CD14-positive monocyte (primary cell): ENCODE measurements around the gene ZNF385C. TPM values are rescaled to one million over a fixed set of nuclear protein-coding genes. Genes with fewer than 3 reads are reported as not detected.

Source experiments
- DNase-seq, 3 donors: peaks; one replicate each; pipeline ENCODE4 v3.0.0-alpha.2; 2011 to 2022
- H2AFZ ChIP-seq: 2 replicates; pipeline ENCODE4 v1.6.0; 2012; ENCODE audit warnings: mild to moderate bottlenecking, low read depth, low read length, inconsistent platforms; ENCODE audit not compliant: insufficient read depth, poor library complexity, severe bottlenecking
- H3K27ac ChIP-seq, 2 donors: 1 replicate in 1 of 2; 2 replicates in 1 of 2; pipeline ENCODE4 v1.5.1; 2012 to 2013; ENCODE audit warnings: low read length in 2 of 2, control low read depth in 1 of 2, inconsistent platforms in 1 of 2, low read depth in 1 of 2, mild to moderate bottlenecking in 1 of 2
- H3K27me3 ChIP-seq, 2 donors: one replicate each; pipeline versions ENCODE4 v1.6.0 to v1.6.1; 2011 to 2013; ENCODE audit warnings: low read length in 2 of 2; ENCODE audit not compliant: control insufficient read depth in 2 of 2, insufficient read depth in 2 of 2
- H3K36me3 ChIP-seq, 2 donors: replicated peaks in 1 of 2; 1 replicate in 1 of 2; 2 replicates in 1 of 2; pipeline versions ENCODE4 v1.5.1 to v1.6.1; 2012 to 2013; ENCODE audit warnings: low read length in 2 of 2, control low read depth in 1 of 2, inconsistent platforms in 1 of 2, mild to moderate bottlenecking in 1 of 2; ENCODE audit not compliant: insufficient read depth in 2 of 2, control insufficient read depth in 1 of 2
- H3K4me1 ChIP-seq, 2 donors: 1 replicate in 1 of 2; 2 replicates in 1 of 2; pipeline versions ENCODE4 v1.5.1 to v1.6.1; 2012 to 2013; ENCODE audit warnings: low read length in 2 of 2, control low read depth in 1 of 2, inconsistent platforms in 1 of 2, mild to moderate bottlenecking in 1 of 2, moderate library complexity in 1 of 2; ENCODE audit not compliant: insufficient read depth in 2 of 2, control insufficient read depth in 1 of 2
- H3K4me2 ChIP-seq: replicated peaks from 2 replicates; pipeline ENCODE3; 2012; ENCODE audit warnings: low read length, moderate library complexity, mild to moderate bottlenecking; ENCODE audit not compliant: poor library complexity, severe bottlenecking; ENCODE audit errors: extremely low read depth
- H3K4me3 ChIP-seq, 3 experiments: fragments of 200-600 bp in 1 of 3; sonication (generic) in 1 of 3; replicated peaks in 1 of 3; 1 replicate in 2 of 3; 2 replicates in 1 of 3; pipeline ENCODE4 v1.5.1; 2011 to 2013; ENCODE audit warnings: low read length in 3 of 3, mild to moderate bottlenecking in 3 of 3, control low read depth in 2 of 3, low read depth in 2 of 3, inconsistent platforms in 1 of 3, moderate library complexity in 1 of 3
- H3K79me2 ChIP-seq: 2 replicates; pipeline ENCODE4 v1.6.0; 2012; ENCODE audit warnings: mild to moderate bottlenecking, control low read depth, inconsistent platforms, low read length, moderate library complexity; ENCODE audit not compliant: insufficient read depth
- H3K9ac ChIP-seq: 2 replicates; pipeline ENCODE4 v1.6.0; 2017; ENCODE audit warnings: low read length, mild to moderate bottlenecking; ENCODE audit not compliant: insufficient read depth, poor library complexity, severe bottlenecking
- H3K9me3 ChIP-seq, 2 donors: replicated peaks in 1 of 2; 1 replicate in 1 of 2; 2 replicates in 1 of 2; pipeline versions ENCODE4 v1.5.1 to v1.6.1; 2012 to 2013; ENCODE audit warnings: low read length in 2 of 2, control low read depth in 1 of 2; ENCODE audit not compliant: control insufficient read depth in 1 of 2, insufficient read depth in 1 of 2
- H4K20me1 ChIP-seq: 2 replicates; pipeline ENCODE4 v1.6.0; 2012; ENCODE audit warnings: mild to moderate bottlenecking, low read length, control low read depth, moderate library complexity; ENCODE audit not compliant: insufficient read depth
- H3K27ac Mint-ChIP-seq, 7 donors: one replicate each; pipeline ENCODE4 v1.8.0; 2020; ENCODE audit warnings: mild to moderate bottlenecking in 7 of 7, mixed read lengths in 7 of 7, moderate library complexity in 6 of 7, inconsistent platforms in 2 of 7
- H3K27me3 Mint-ChIP-seq, 3 donors: one replicate each; pipeline ENCODE4 v1.8.0; 2021 to 2022; ENCODE audit warnings: low read depth in 3 of 3, mild to moderate bottlenecking in 3 of 3, mixed read lengths in 3 of 3, moderate library complexity in 3 of 3, inconsistent platforms in 1 of 3
- H3K36me3 Mint-ChIP-seq, 2 donors: one replicate each; pipeline ENCODE4 v1.8.0; 2020; ENCODE audit warnings: mixed read lengths in 2 of 2, inconsistent platforms in 1 of 2, mild to moderate bottlenecking in 1 of 2
- H3K4me1 Mint-ChIP-seq: one replicate; pipeline ENCODE4 v1.8.0; 2020; ENCODE audit warnings: mild to moderate bottlenecking, mixed read lengths
- H3K4me3 Mint-ChIP-seq, 2 donors: one replicate each; pipeline ENCODE4 v1.8.0; 2020; ENCODE audit warnings: mild to moderate bottlenecking in 2 of 2, mixed read lengths in 2 of 2, moderate library complexity in 1 of 2
- H3K9me3 Mint-ChIP-seq, 7 donors: one replicate each; pipeline ENCODE4 v1.8.0; 2020 to 2022; ENCODE audit warnings: mixed read lengths in 7 of 7, mild to moderate bottlenecking in 6 of 7, moderate library complexity in 6 of 7, inconsistent platforms in 2 of 7
- WGBS: methylation state at CpG from one replicate; pipeline ENCODE4 v1.1.5; 2013; ENCODE audit warnings: missing lambda C conversion rate; ENCODE audit not compliant: insufficient coverage; 5-methylcytosine and 5-hydroxymethylcytosine counted together
- intact Hi-C, 2 donors: fragments of 100-400 bp; cut with micrococcal nuclease; formaldehyde crosslinking; loops; one replicate each; pipeline versions ENCODE4 v1.15.0 to v1.15.1; 2023
- polyA plus RNA-seq, 3 donors: library from polyadenylated mRNA; depleted of rRNA in 1 of 3; unstranded in 2 of 3; stranded (reverse) in 1 of 3; fragments of 300-500 nt in 2 of 3; fragments of >200 nt in 1 of 3; fragmentation: Illumina TruSeq in 2 of 3; gene quantifications; 1 replicate in 2 of 3; 2 replicates in 1 of 3; pipeline ENCODE4 v1.2.3, GENCODE V29; 2012 to 2021
- TF ChIP-seq, protein P1 (sequence below): fragments of 200-600 bp; IDR thresholded peaks from one replicate; pipeline ENCODE4 v1.8.0; 2022; ENCODE audit warnings: antibody characterized with exemption, mild to moderate bottlenecking

Gene ZNF385C
- polyA plus RNA-seq, 3 donors: 0.09 to 0.55 TPM; not detected in 1

DNA sequence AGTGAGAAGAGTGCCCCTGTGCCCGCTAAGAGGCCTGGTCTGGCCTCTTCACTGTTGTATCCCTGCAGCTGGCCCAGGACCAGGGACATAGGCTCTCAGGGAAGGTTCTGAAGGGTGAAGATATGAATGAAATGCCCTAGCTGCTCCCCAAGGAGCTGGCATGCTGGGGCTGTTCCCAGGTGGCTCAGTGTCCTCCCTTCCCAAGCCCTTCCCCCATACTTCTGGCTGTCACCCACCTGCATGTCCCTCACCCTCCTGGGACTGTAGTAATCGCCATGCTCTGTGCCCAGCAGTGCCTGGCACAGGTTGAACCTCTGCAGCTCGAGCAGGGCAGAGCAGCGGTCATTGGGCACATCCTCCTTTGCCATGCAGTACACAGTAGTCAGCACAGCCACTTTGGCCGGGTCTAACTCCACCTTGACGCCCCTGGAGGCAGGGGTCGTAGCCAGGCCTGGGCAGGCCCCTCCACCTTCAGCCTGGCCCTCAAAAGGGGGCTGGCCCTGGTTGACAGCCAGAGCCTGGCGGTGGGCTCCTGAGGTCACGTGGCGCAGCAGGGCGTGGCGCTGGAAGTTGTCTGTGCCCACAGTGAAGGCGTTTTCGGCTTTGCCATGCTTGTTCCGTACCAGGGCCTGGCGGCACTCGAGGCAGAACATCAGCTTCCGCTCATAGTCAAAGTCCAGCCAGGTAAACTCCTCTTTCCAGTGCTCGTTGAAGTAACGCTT, 55.5 kb downstream of the ZNF385C start:
- Mint-ChIP-seq H3K27ac (no peak overlapping the region), H3K4me1 (peaks cover 6% of the 10 kb centered on the region), H3K9me3 (peaks cover 0 to 1% (median 0%) of the 10 kb centered on the region in 7 donors), H3K4me3 (no peak overlapping the region), H3K27me3 (peaks cover 3 to 19% (median 6%) of the 10 kb centered on the region in 3 donors), H3K36me3 (no peaks in the 10 kb centered on the region)
- WGBS: 95% methylated on average over 16 of the region's 20 CpGs
- H3K9ac ChIP-seq: no peak overlapping the region
- no peaks in the 10 kb centered on the region for H3K36me3 ChIP-seq
- H3K79me2 ChIP-seq: no peaks in the 10 kb centered on the region
- H3K4me2 ChIP-seq: no peak overlapping the region
- no peaks in the 10 kb centered on the region for H4K20me1 ChIP-seq
- H3K27ac ChIP-seq: no peak overlapping the region
- peaks cover 3 to 10% of the 10 kb centered on the region in 2 donors for H3K4me1 ChIP-seq
- TF ChIP-seq, protein P1, sequence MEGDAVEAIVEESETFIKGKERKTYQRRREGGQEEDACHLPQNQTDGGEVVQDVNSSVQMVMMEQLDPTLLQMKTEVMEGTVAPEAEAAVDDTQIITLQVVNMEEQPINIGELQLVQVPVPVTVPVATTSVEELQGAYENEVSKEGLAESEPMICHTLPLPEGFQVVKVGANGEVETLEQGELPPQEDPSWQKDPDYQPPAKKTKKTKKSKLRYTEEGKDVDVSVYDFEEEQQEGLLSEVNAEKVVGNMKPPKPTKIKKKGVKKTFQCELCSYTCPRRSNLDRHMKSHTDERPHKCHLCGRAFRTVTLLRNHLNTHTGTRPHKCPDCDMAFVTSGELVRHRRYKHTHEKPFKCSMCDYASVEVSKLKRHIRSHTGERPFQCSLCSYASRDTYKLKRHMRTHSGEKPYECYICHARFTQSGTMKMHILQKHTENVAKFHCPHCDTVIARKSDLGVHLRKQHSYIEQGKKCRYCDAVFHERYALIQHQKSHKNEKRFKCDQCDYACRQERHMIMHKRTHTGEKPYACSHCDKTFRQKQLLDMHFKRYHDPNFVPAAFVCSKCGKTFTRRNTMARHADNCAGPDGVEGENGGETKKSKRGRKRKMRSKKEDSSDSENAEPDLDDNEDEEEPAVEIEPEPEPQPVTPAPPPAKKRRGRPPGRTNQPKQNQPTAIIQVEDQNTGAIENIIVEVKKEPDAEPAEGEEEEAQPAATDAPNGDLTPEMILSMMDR: no peak
- no peak overlapping the region for H2AFZ ChIP-seq
- no peak overlapping the region for H3K4me3 ChIP-seq
- DNase-seq: no peak
- intact Hi-C loops: no loop called here
- peaks cover 0 to 5% of the 10 kb centered on the region in 2 donors for H3K27me3 ChIP-seq
- no peaks in the 10 kb centered on the region for H3K9me3 ChIP-seq

DNA sequence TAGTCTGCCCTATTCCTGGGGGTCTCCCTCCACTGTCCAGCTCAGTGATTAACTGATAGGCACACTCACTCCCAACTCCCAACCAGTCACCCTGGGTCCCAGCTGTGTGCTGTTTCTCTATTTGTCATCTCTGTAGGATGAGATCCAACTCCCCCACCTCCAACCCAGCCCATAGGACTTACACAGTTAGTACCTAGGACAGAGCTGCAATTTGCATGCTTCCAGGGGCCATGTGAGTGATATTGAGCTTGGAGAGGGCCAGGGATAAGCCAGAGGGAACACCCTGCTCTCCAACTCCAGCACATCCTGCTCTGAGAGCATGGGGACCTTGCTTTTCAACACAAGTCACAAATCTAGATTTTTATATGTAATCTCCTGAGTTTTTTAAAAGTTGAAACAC, 56.7 kb downstream of the ZNF385C start:
- no peak overlapping the region for H3K27ac ChIP-seq
- Mint-ChIP-seq H3K4me3 (no peak overlapping the region), H3K36me3 (no peaks in the 10 kb centered on the region), H3K4me1 (peaks cover 6% of the 10 kb centered on the region), H3K27ac (no peak overlapping the region), H3K27me3 (peaks cover 3 to 19% (median 6%) of the 10 kb centered on the region in 3 donors), H3K9me3 (peaks cover 0 to 1% (median 0%) of the 10 kb centered on the region in 7 donors)
- no peak overlapping the region for H3K4me2 ChIP-seq
- TF ChIP-seq, protein P1: no peak
- no peak overlapping the region for H3K4me3 ChIP-seq
- H3K79me2 ChIP-seq: no peaks in the 10 kb centered on the region
- H3K36me3 ChIP-seq: no peaks in the 10 kb centered on the region
- no peaks in the 10 kb centered on the region for H4K20me1 ChIP-seq
- H3K27me3 ChIP-seq: peaks cover 0 to 5% of the 10 kb centered on the region in 2 donors
- peaks cover 3 to 10% of the 10 kb centered on the region in 2 donors for H3K4me1 ChIP-seq
- no peak overlapping the region for H3K9ac ChIP-seq
- intact Hi-C loops: no loop called here
- no peak for DNase-seq
- H3K9me3 ChIP-seq: no peaks in the 10 kb centered on the region
- no peak overlapping the region for H2AFZ ChIP-seq
